Sigmoid colon (tissue), 4 donors: ENCODE results near the gene AP4M1.

Source experiments
- CTCF ChIP-seq, 4 experiments: fragments of 450-650 bp in 3 of 4; fragments of 200-600 bp in 1 of 4; IDR thresholded peaks; one replicate each; pipeline ENCODE4 v1.5.1; 2016 to 2019; ENCODE audit warnings: antibody characterized with exemption in 4 of 4, mild to moderate bottlenecking in 3 of 4, moderate library complexity in 2 of 4
- EP300 ChIP-seq, 4 donors: sonication (generic); formaldehyde crosslinking; IDR thresholded peaks; one replicate each; pipeline ENCODE4 v1.6.1; 2017; ENCODE audit warnings: antibody characterized with exemption in 4 of 4
- POLR2A ChIP-seq, 2 donors: fragments of 450-650 bp; IDR thresholded peaks; one replicate each; pipeline ENCODE4 v1.6.1; 2016; ENCODE audit warnings: antibody characterized with exemption in 2 of 2, mild to moderate bottlenecking in 2 of 2, moderate library complexity in 2 of 2
- POLR2AphosphoS5 ChIP-seq, 4 donors: sonication (generic); formaldehyde crosslinking; IDR thresholded peaks; one replicate each; pipeline ENCODE4 v1.6.1; 2017; ENCODE audit warnings: antibody characterized with exemption in 4 of 4

GRCh38 chr7:100066953-100067352 lies 34.5 kb upstream of the AP4M1 start:
- TF ChIP-seq CTCF (IDR thresholded peaks at IDR 0.05) = no peak
- no peak for TF ChIP-seq POLR2A (IDR thresholded peaks at IDR 0.05)
- no peak for TF ChIP-seq POLR2AphosphoS5 (IDR thresholded peaks at IDR 0.05)
- no peak for TF ChIP-seq EP300 (IDR thresholded peaks at IDR 0.05)
